GM10266 (cell line): ENCODE data around the gene SLC25A26.
A peak's percentile ranks its signal among the peaks of the same experiment; 100 is the strongest.

ENCODE experiments used
- DNase-seq: peaks from one replicate; pipeline ENCODE4 v3.0.0; 2012; ENCODE audit errors: extremely low spot score
- TF ChIP-seq, protein P1 (sequence below): IDR thresholded peaks from 2 replicates; pipeline ENCODE4 v1.5.1; 2012; ENCODE audit warnings: mild to moderate bottlenecking, low read depth; ENCODE audit not compliant: control insufficient read depth, insufficient read depth; ENCODE audit errors: missing control alignments

SLC25A26 gene, protein sequence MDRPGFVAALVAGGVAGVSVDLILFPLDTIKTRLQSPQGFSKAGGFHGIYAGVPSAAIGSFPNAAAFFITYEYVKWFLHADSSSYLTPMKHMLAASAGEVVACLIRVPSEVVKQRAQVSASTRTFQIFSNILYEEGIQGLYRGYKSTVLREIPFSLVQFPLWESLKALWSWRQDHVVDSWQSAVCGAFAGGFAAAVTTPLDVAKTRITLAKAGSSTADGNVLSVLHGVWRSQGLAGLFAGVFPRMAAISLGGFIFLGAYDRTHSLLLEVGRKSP

DNA sequence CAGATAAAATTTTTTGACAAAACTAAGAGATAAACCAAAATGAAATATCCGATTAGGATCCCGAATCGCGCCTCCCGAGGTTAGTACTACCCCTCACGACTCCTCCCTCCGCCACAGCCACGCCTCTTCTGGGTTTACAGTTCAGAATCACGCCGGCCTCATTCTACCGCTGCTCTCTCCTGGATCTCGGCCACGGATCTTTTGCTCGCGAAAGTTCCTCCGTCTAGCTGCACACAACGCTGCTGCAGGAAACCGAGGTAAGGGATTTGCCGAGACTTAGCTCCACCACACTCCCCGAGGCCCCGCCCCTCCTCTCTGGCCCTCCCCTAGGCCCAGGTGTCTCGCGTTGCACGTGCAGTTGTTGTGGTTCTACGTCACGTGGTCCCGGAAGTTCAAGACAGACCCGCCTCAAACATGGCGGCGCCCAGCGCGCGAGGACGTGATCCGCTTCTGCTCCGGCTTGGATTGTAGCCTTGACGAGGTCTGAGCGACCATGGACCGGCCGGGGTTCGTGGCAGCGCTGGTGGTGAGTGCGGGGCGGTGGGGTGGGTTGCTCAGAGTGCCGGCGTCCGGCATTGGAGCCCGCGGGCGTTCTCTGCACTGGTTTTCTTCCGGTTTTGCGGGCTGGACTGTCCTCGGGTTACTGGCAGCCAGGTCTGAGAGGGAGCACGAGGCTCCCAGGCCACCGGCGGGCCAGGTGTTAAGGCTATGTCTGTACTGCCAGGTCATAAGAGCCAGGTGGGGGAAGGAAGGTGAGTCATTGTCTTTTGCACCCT, at the start of gene SLC25A26:
SLC25A26 (plus strand) TSS at position 400 of the 776 bp plus-strand sequence; CDS start at position 494, 94 bp downstream.
- peak; percentile 93 for DNase-seq
- TF ChIP-seq, protein P1, sequence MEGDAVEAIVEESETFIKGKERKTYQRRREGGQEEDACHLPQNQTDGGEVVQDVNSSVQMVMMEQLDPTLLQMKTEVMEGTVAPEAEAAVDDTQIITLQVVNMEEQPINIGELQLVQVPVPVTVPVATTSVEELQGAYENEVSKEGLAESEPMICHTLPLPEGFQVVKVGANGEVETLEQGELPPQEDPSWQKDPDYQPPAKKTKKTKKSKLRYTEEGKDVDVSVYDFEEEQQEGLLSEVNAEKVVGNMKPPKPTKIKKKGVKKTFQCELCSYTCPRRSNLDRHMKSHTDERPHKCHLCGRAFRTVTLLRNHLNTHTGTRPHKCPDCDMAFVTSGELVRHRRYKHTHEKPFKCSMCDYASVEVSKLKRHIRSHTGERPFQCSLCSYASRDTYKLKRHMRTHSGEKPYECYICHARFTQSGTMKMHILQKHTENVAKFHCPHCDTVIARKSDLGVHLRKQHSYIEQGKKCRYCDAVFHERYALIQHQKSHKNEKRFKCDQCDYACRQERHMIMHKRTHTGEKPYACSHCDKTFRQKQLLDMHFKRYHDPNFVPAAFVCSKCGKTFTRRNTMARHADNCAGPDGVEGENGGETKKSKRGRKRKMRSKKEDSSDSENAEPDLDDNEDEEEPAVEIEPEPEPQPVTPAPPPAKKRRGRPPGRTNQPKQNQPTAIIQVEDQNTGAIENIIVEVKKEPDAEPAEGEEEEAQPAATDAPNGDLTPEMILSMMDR = no peak

DNA sequence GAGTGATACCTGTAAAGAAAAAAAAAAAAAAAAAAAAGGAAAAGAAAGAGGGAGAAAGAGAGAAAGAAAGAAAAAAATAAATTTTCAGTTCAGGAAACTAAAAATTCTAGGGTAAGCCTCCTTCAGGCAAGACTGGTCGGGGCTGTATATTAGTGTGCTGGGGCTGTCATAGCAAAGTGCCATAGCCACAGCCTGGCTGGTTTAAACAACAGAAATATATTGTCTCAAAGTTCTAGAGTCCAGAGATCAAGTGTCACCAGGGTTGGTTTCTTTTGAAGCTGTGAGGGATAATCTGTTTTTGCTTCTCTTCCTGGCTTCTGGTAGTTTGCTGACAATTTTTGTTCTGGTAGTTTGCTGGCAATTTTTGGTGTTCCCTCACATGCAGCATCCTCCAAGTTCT, 48.4 kb upstream of the SLC25A26 start:
- no peak for DNase-seq
- TF ChIP-seq, protein P1 = no peak

DNA sequence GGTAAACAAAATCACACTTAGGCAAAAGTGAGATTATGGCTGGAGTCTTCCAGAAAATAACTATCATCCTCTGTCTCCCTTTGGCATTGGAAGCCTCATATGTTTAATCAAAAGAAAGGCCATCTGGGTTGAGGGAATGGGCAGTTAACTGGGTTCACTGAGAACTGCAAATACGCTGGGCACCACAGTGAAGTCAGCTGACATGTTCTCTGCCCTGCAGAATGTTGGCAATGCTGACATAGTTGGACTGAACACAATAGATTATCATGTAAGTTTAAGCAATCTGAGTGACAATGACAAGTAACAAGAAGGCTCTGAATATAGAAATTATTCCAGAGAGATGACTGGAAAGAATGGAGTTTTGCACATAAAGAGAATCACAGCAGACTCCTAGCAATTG, 43.8 kb upstream of the SLC25A26 start:
- no peak for DNase-seq
- TF ChIP-seq, protein P1 = no peak

DNA sequence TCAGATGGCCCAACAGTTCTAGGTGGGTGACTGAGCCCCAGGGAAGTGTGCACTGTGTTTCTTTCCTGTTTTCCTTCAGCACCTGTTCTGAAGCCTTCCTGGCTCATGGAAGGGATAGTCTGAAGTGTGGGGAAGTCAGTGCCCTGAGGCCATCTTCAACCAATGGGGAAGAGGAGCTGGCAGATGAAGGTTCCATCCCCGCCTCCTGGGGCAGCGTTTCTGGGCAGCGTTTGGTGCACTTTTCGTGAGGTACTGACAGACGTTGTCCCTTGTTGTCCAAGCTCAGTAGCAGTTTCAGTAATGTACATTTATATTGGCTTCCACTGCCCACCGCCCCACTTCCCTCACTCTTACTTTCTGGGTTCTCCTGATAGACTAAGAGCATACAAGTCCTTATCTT, 42.6 kb upstream of the SLC25A26 start:
- DNase-seq = no peak
- TF ChIP-seq, protein P1 = no peak

DNA sequence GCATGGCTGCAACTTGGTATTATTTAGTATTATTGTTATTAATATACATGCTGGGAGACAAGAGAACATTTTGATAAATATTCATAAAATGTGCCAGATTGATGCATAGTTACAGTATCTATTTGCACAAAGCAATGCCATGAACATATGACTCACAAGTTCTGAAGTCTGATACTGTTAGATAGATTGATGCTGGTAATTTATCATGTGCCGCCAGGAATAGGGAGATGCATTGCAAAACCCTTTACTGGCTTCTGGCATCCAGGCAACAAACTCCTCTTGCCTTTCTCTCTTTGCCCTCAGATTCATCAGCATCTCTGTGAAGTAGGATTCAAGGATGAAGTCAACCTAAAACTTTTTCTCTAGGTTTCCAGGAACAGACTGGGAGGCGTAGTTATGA, 41.0 kb upstream of the SLC25A26 start:
- TF ChIP-seq, protein P1 = no peak
- no peak for DNase-seq

DNA sequence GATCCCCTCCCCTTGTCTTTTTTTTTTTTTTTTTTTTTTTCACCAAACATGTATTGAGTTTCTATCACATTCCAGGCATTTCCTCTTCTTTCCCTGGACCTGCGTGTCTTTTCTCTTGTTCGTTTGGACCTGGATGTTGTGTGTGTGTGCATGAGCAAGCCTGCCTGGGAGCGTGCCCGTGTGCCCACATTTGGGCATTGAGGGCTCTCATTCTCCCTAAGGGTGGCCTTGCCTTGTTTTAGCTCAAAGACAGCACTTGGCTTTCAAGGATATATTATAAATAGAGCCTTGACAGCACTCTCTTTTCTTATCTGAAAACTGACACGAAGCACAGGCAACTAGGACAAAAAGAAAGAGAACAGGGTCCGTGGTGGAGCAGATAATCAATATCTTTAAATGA, 39.0 kb upstream of the SLC25A26 start:
- DNase-seq = no peak
- TF ChIP-seq, protein P1 = no peak

DNA sequence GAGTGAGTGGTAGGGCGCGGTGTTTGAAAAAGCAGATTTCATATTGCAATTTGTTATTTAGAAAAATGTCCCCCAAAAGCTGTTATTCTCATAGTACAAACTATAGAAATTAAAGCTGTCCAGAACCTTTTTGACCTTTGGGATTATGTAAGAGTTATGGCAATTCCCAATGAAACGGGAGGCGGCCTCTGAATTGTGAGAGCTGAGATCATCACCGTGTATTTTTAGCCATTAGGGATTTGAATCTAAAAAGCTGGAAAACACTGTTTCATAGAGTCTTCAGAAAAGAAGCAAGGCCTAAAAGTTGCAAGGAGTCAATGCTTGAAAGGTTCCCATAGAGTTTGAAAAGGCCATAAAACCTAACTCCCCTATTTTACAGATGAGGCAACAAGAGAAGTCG, 38.6 kb upstream of the SLC25A26 start:
- TF ChIP-seq, protein P1 = no peak

More for the DNA sequence above, 38.6 kb upstream of the SLC25A26 start:
- DNase-seq = no peak
